ENCODE results near the gene ZNF846.
A peak's percentile ranks its signal among the peaks of the same experiment; 100 is the strongest.

Gene ZNF846

DNA sequence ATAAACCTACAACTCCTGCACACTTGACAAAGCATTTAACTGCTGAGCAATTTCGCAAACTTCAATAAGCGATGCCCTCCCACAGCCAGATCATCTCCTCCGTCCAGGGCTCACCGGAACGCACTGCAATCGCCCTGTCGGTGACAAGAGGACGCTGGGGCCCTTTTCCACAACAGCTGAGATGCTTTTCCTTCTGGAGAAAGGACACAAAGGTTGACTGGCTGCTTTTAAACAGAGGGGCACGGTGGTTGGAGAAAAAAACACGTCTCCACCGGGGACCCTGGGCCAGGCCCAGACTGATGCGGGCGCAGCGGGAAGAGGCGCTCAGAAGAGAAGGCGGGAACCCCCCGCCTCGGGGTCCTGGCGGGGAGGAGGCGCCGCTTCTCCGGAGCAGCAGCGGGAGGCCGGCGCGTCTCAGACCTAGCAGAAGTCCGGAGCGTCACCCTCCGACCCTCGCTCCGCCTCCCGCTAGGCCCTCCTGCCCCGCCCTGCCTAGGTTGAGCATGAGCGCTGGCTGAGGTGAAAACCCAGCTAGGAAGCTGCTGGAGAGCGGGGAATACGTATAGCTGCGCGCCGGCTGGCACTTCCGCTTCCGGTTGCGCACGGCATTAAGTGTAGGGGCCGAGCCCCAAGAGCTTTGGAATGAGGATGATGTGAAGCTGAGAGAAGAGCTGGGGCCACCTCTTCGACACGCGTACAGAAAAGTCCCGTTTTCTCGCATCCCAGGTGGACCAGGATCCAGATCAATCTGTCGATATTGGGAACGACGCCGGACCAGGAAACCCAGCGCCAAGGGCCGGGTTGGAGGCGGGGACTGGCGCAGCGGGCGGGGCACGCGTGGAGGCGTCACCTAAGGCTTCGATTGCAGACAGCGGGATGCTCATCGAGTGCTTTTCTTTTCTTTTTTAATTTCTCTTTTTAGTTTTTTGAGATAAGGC is at the start of gene ZNF846:
Gene ZNF846 (minus strand): TSS at position 564 of the 938 bp plus-strand sequence. CDS start 3,788 bp downstream, outside the sequence.
- peak within 1 kb of the TSS; percentile 71 for H3K4me3 ChIP-seq
- H3K27ac ChIP-seq, result peak within 1 kb of the TSS; percentile 74 to 92
- TF ChIP-seq, protein P1, sequence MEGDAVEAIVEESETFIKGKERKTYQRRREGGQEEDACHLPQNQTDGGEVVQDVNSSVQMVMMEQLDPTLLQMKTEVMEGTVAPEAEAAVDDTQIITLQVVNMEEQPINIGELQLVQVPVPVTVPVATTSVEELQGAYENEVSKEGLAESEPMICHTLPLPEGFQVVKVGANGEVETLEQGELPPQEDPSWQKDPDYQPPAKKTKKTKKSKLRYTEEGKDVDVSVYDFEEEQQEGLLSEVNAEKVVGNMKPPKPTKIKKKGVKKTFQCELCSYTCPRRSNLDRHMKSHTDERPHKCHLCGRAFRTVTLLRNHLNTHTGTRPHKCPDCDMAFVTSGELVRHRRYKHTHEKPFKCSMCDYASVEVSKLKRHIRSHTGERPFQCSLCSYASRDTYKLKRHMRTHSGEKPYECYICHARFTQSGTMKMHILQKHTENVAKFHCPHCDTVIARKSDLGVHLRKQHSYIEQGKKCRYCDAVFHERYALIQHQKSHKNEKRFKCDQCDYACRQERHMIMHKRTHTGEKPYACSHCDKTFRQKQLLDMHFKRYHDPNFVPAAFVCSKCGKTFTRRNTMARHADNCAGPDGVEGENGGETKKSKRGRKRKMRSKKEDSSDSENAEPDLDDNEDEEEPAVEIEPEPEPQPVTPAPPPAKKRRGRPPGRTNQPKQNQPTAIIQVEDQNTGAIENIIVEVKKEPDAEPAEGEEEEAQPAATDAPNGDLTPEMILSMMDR (IDR thresholded peaks at IDR 0.05), result no peak

GRCh38 chr19:9818175-9818733 is 49.7 kb upstream of the ZNF846 start:
- Histone ChIP-seq H3K27ac (peak overlapping the region; percentile 88 to 99), H3K4me3 (peak overlapping the region; percentile 100)
- TF ChIP-seq, protein P1 (IDR thresholded peaks at IDR 0.05), result no peak
- DNase-seq (ENCODE audit: low spot score), result no peak

More for the DNA sequence above, at the start of gene ZNF846:
- peak; percentile 96 for DNase-seq (ENCODE audit: low spot score)

GRCh38 chr19:9811139-9811538 is 42.6 kb upstream of the ZNF846 start:
- Histone ChIP-seq H3K27ac (no peak overlapping the region), H3K4me3 (no peak overlapping the region)
- TF ChIP-seq, protein P1 (IDR thresholded peaks at IDR 0.05), result no peak
- DNase-seq (ENCODE audit: low spot score), result no peak

- H3K4me3 ChIP-seq, result no peak overlapping the region
- H3K27ac ChIP-seq, result no peak overlapping the region
- no peak for DNase-seq (ENCODE audit: low spot score)
- TF ChIP-seq, protein P1 (IDR thresholded peaks at IDR 0.05), result no peak
Observed at GRCh38 chr19:9808855-9809824, 40.6 kb upstream of the ZNF846 start.

DNA sequence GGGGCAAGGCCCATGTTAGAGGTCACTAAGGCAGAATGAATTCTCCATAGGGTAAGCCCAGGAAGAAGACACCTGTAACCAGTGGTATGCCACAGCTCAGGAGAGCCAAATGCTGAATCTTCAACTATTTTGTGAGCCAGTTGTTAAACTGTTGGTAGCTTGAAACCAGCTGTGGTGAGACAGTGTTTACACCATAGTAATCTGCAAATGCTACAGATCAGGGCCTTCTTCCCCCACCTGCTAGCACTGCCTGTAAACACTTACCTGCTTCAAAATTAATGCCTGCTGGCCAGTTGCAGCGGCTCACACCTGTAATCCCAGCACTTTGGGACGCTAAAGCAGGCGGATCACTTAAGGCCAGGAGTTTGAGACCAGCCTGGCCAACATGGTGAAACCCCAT is 38.3 kb upstream of the ZNF846 start:
- no peak overlapping the region for H3K27ac ChIP-seq
- no peak overlapping the region for H3K4me3 ChIP-seq
- TF ChIP-seq, protein P1 (IDR thresholded peaks at IDR 0.05), result no peak
- no peak for DNase-seq (ENCODE audit: low spot score)

DNA sequence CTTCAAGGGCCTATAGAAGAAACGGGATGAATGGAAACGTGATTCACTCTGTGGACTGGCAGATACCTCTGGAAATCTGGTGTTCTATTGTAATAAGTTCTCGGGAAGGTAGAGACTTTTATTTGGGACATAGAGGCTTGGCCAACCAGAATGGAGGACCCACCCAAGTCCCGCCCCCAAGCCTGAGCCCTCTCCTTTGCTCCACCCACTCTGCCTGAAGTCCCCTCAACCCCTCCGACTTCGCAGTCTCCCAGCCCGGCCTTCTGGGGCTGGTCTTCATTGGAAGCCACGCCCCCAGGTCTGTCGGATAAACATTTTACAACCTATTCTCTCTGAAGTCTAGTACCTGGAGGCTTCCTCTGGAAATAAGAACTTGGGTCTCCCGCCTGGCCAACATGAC is 33.4 kb upstream of the ZNF846 start:
- Histone ChIP-seq H3K4me3 (no peak overlapping the region), H3K27ac (no peak overlapping the region)
- no peak for DNase-seq (ENCODE audit: low spot score)
- TF ChIP-seq, protein P1 (IDR thresholded peaks at IDR 0.05), result no peak

All from coronary artery (tissue), 2 donors.